GM12865 (cell line): ENCODE data around the gene RCAN3.

Experiments used
- DNase-seq: peaks from one replicate; pipeline ENCODE4 v3.0.0; 2010; ENCODE audit warnings: low read depth
- H3K4me3 ChIP-seq: 2 replicates; pipeline ENCODE4 v1.5.1; 2011; ENCODE audit warnings: mild to moderate bottlenecking, low read depth, low read length, control low read depth
- TF ChIP-seq, protein P1 (sequence below): IDR thresholded peaks from 2 replicates; pipeline ENCODE4 v1.5.1; 2011; ENCODE audit warnings: low read length, control low read depth, low read depth, inconsistent platforms; ENCODE audit not compliant: insufficient read depth; ENCODE audit errors: missing control alignments

RCAN3 gene

DNA sequence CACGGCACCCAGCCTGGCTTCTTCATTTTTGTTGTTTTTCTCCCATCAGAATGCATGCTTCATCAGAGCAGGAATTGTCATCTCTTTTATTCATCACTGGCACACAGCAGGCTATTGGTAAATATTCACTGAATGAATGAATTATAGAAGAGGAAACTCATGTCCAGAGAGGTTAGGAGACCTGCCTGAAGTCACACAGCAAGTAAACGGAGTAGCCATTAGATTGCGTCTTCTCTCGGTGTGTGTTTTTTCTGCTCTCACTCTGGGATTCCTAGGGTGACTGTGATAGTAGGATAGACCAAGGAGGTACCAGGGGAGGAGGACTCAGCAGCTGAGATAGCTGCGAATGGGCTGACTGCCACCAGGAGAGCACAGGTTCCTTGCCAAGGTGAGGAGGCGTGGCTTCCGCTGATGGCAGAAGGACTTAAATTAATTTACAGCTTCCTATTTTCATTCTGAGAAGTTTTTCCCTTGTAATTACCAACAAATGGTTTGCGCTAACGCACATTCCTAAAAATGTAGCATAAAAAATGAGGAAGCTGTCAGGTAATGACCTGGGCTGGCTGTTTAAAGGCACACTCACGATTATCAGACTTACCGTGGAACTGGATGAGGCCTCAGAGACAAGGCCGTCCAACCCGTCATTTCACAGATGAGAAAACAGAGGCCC is 48.8 kb downstream of the RCAN3 start:
- TF ChIP-seq, protein P1, sequence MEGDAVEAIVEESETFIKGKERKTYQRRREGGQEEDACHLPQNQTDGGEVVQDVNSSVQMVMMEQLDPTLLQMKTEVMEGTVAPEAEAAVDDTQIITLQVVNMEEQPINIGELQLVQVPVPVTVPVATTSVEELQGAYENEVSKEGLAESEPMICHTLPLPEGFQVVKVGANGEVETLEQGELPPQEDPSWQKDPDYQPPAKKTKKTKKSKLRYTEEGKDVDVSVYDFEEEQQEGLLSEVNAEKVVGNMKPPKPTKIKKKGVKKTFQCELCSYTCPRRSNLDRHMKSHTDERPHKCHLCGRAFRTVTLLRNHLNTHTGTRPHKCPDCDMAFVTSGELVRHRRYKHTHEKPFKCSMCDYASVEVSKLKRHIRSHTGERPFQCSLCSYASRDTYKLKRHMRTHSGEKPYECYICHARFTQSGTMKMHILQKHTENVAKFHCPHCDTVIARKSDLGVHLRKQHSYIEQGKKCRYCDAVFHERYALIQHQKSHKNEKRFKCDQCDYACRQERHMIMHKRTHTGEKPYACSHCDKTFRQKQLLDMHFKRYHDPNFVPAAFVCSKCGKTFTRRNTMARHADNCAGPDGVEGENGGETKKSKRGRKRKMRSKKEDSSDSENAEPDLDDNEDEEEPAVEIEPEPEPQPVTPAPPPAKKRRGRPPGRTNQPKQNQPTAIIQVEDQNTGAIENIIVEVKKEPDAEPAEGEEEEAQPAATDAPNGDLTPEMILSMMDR: no peak
- H3K4me3 ChIP-seq: no peak overlapping the region
- no peak for DNase-seq

DNA sequence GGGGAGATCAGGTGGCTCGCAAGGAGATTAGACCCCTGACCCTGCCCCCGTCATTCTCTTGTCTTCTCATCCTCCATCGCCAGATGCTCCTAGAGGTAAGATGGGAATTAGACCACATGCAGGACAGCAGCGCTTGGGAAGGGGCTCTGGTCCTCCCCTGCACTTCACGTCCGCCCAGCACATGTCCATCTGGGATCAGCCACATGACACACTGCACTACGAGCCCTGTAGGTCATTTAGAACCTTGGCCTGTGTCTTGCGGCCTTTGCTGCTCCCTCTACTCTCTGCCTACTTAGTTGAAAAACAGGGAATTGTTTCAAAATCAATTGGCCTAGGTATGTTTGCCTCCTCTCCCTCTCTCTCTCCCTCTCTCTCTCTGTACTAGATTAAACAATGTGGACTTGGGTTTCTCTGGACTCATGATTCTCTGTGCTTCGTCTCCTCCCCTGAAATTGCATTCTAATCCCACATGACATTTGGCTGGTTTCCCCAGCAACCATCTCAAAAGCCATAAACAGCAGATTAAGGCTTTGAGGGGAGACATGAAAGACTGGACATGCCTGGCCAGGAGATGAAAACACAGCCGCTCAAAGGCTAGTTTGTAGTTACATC is 49.4 kb downstream of the RCAN3 start:
- no peak overlapping the region for H3K4me3 ChIP-seq
- no peak for DNase-seq
- TF ChIP-seq, protein P1: no peak

DNA sequence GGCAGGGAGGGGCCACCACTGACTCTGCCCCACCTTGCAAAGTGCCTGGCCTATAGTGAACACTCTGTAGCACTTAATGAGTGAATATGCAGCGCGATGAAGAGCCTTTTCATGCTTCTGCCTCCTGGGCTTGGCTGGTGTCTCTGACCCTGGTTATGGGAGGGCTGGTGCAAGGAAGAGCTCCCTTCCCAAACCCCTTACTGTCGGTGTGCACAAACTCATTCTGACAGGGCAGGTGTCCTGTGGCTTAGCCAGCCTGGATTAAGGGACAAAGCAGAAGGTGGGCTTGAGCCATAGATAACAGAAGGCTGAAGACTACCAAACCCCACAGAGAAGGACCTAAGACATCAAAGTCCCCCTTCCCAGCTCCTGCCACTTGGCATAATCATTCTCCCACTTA is 51.3 kb downstream of the RCAN3 start:
- DNase-seq: no peak
- no peak overlapping the region for H3K4me3 ChIP-seq
- TF ChIP-seq, protein P1: no peak

DNA sequence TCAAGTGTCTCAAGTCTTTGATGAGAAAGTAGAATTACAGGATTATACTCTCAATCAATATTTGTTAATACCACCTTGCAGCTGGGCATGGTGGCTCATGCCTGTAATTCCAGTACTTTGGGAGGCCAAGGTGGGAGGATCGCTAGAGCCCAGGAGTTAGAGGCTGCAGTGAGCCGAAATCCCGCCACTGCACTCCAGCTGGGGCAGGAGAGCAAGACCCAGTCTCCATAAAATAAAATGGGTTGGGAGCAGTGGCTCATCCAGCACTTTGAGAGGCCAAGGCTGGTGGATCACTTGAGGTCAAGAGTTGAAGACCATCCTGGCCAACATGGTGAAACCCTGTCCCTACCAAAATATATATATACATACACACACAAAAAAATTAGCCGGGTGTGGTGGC is 52.1 kb downstream of the RCAN3 start:
- TF ChIP-seq, protein P1: no peak
- H3K4me3 ChIP-seq: no peak overlapping the region
- DNase-seq: no peak

DNA sequence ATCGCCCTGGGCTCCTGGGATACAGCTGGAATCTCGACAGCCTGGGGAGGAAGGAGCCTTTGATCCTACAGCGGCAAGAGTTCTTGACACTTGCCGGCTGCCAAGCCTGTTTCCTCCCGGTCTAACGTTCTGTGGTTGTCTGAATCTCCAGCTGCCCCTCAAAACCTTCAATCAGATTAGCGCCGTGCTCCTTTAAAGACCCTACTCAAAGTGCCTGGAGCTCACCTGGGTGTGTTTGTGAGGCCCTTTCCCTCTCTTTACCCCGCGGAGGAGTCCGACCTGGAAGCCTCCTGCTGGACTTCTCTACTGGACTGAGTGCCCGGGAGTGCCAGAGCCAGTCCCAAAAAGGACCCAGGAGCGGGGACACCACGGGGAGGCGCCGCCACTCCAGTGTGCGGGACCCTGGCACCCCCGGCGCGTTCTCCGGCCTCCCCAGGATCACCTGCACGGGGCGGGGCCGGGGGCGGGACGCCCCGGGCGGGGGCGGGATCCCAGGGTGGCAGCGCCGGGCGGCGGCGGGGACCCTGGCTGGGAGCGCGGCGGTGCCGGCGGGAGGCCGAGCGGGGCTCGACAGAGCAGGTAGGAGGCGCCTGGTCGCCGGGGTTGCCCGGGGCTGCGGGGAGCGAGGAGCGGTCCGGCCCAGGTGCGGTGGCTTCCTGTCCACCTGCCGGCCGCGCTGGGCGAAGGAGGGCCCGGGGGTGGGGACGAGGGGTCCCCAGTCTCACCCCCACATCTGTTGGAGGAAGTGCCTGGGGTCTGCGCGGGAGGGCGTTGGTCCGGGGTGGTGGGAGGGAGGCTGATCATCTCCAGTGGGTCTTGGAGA is 53.2 kb downstream of the RCAN3 start, which contains the start of gene NCMAP:
Gene NCMAP, plus strand, starts transcription at position 497 of the 823 bp plus-strand sequence. CDS start 39,344 bp downstream, outside the sequence.
- TF ChIP-seq, protein P1: no peak
- H3K4me3 ChIP-seq: no peak within 1 kb of the TSS
- no peak for DNase-seq

DNA sequence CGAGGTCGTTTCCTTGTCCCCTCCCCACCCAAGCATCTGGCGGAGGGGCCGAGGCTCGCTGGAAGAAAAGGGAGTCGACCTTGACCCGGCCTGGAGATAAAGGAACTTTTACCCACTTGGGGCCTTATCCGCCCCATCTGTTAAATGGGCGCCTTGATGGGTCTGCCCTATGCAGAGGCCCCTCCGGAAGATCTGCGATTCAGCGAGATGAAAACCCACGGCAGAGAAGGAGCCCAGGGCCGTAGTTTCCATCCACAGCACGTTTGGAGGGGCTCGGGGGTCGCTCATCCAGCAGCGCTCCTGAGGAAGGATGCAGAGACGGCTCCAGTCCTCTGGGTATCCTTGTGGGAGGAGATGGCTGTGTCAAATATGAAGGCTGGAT is 53.8 kb downstream of the RCAN3 start:
- no peak overlapping the region for H3K4me3 ChIP-seq
- no peak for DNase-seq
- TF ChIP-seq, protein P1: no peak
